Neural cell (in vitro differentiated cells): ENCODE measurements around the gene ARFRP1. TPM values are rescaled to one million over a fixed set of nuclear protein-coding genes. Genes with fewer than 3 reads are reported as not detected.

ENCODE experiments used
- H2AFZ ChIP-seq: fragments of 200-600, 300-800 bp; sonication (generic), shearing (Covaris generic); 2 replicates; pipeline ENCODE4 v1.6.0; 2014; ENCODE audit warnings: low read depth, mild to moderate bottlenecking, antibody characterized with exemption, low read length, moderate library complexity
- H3F3A ChIP-seq: fragments of 200-600 bp; shearing (Covaris generic); 2 replicates; pipeline ENCODE4 v1.6.1; 2016; ENCODE audit warnings: mild to moderate bottlenecking, moderate library complexity, mixed read lengths, antibody characterized with exemption, low read length; ENCODE audit not compliant: insufficient read depth, poor library complexity, severe bottlenecking
- H3K27ac ChIP-seq: fragments of 200-600, 300-800 bp; sonication (generic), shearing (Covaris generic); 2 replicates; pipeline ENCODE4 v1.5.1; 2014; ENCODE audit warnings: mild to moderate bottlenecking, low read length, moderate library complexity
- H3K27me3 ChIP-seq: fragments of 300-800, 200-600 bp; sonication (generic), shearing (Covaris generic); 2 replicates; pipeline ENCODE4 v1.6.0; 2014; ENCODE audit warnings: mild to moderate bottlenecking, low read depth, low read length, moderate library complexity; ENCODE audit not compliant: insufficient read depth
- H3K36me3 ChIP-seq: fragments of 300-800, 200-600 bp; sonication (generic), shearing (Covaris generic); 2 replicates; pipeline ENCODE4 v1.5.1; 2014; ENCODE audit warnings: mild to moderate bottlenecking, antibody characterized with exemption, low read length, moderate library complexity; ENCODE audit not compliant: insufficient read depth
- H3K4me2 ChIP-seq: fragments of 300-800, 200-600 bp; sonication (generic), shearing (Covaris generic); 2 replicates; pipeline ENCODE4 v1.6.0; 2014; ENCODE audit warnings: mild to moderate bottlenecking, low read length
- H3K4me3 ChIP-seq: fragments of 300-800, 200-600 bp; sonication (generic), shearing (Covaris generic); 2 replicates; pipeline ENCODE4 v1.5.1; 2014; ENCODE audit warnings: mild to moderate bottlenecking, low read length, moderate library complexity
- H3K79me2 ChIP-seq: fragments of 200-600 bp; shearing (Covaris generic); replicated peaks from 2 replicates; pipeline ENCODE4 v1.6.0; 2014; ENCODE audit warnings: mild to moderate bottlenecking, low read length, moderate library complexity; ENCODE audit not compliant: insufficient read depth
- H3K9ac ChIP-seq: fragments of 300-800, 200-600 bp; sonication (generic), shearing (Covaris generic); 2 replicates; pipeline ENCODE4 v1.6.1; 2016; ENCODE audit warnings: mild to moderate bottlenecking, low read length, mixed read lengths
- H3K9me2 ChIP-seq: fragments of 200-600 bp; shearing (Covaris generic); 2 replicates; pipeline ENCODE4 v1.6.1; 2016; ENCODE audit warnings: mild to moderate bottlenecking, low read length, mixed read lengths; ENCODE audit not compliant: insufficient read depth
- H3K9me3 ChIP-seq: fragments of 200-600, 300-800 bp; sonication (generic), shearing (Covaris generic); 2 replicates; pipeline ENCODE4 v1.6.1; 2016; ENCODE audit warnings: mild to moderate bottlenecking, mixed run types, low read length, moderate library complexity, mixed read lengths
- H4K20me1 ChIP-seq: fragments of 200-600 bp; shearing (Covaris generic); 2 replicates; pipeline ENCODE4 v1.6.1; 2016; ENCODE audit warnings: mild to moderate bottlenecking, mixed run types; ENCODE audit not compliant: insufficient read depth
- CTCF ChIP-seq: fragments of 450-650 bp; IDR thresholded peaks from 2 replicates; pipeline ENCODE4 v1.5.1; 2014; ENCODE audit warnings: antibody characterized with exemption, mild to moderate bottlenecking, moderate library complexity; ENCODE audit not compliant: poor library complexity, severe bottlenecking
- EP300 ChIP-seq: fragments of 450-650 bp; conservative IDR thresholded peaks from 2 replicates; pipeline ENCODE4 v1.6.1; 2014; ENCODE audit warnings: antibody characterized with exemption, mild to moderate bottlenecking, moderate library complexity; ENCODE audit not compliant: poor library complexity, severe bottlenecking
- EZH2 ChIP-seq: fragments of 200-600, 300-800 bp; shearing (Covaris generic), sonication (generic); IDR thresholded peaks from 2 replicates; pipeline ENCODE4 v1.6.1; 2014; ENCODE audit warnings: antibody characterized with exemption, low read length, borderline replicate concordance, mild to moderate bottlenecking; ENCODE audit not compliant: insufficient read depth, poor library complexity, severe bottlenecking
- MXI1 ChIP-seq: fragments of 450-650 bp; conservative IDR thresholded peaks from 2 replicates; pipeline ENCODE4 v1.6.1; 2014; ENCODE audit warnings: antibody characterized with exemption, mild to moderate bottlenecking; ENCODE audit not compliant: poor library complexity, severe bottlenecking
- POLR2AphosphoS5 ChIP-seq: IDR thresholded peaks from 2 replicates; pipeline ENCODE4 v1.6.1; 2012
- RAD21 ChIP-seq: fragments of 450-650 bp; conservative IDR thresholded peaks from 2 replicates; pipeline ENCODE4 v1.6.1; 2014; ENCODE audit warnings: antibody characterized with exemption, mild to moderate bottlenecking, moderate library complexity
- REST ChIP-seq: IDR thresholded peaks from 2 replicates; pipeline ENCODE4 v1.6.1; 2012; ENCODE audit warnings: borderline replicate concordance
- SMC3 ChIP-seq: fragments of 450-650 bp; conservative IDR thresholded peaks from 2 replicates; pipeline ENCODE4 v1.6.1; 2014; ENCODE audit warnings: antibody characterized with exemption, mild to moderate bottlenecking, moderate library complexity; ENCODE audit not compliant: poor library complexity
- TAF1 ChIP-seq: IDR thresholded peaks from 2 replicates; pipeline ENCODE4 v1.6.1; 2012; ENCODE audit warnings: low read depth
- polyA plus RNA-seq: library from polyadenylated mRNA; depleted of rRNA; stranded (reverse); fragments of >200 nt; gene quantifications from 2 replicates; pipeline ENCODE4 v1.2.3, GENCODE V29; 2014

The ARFRP1 gene
- polyA plus RNA-seq, 1 donor from 2014 or later: 70.9 TPM

DNA sequence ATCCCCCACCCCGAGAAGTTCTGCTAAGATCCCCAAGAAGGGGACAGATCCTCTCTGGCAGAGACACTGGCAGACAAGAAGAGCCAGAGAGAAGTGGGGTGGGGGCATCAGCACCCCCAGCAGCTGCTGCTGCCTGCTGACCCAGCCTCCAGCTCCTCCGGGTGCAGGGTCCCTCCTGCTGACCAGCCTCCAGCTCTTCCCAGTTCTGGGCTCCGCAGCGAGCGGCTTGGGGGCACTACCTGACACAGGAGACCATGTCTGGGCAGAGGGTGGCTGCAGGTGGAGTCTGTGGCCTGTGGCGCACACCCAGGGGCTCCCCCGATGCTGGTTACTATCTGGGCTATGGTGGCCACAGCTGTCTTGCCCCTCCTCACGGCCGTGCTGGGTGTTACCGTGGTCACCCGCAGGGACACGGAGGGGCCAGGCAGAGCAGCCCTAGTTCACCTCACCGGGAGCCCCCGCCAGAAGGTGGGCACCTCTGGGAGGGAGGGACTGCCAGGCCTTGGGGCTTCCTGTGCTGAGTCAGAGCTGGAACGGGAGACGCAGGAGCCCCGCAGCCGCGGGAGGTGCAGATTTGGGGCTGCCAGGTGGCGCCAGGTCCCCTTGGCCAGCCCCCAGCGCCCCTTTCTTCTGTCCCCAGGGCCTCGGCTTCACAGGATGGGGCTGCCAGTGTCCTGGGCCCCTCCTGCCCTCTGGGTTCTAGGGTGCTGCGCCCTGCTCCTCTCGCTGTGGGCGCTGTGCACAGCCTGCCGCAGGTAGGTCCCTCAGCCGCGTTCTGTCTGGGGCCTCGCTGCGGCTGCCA lies 29.3 kb upstream of the ARFRP1 start:
- H3K9me2 ChIP-seq: no peaks in the 10 kb centered on the region
- TF ChIP-seq RAD21: no peak
- TF ChIP-seq POLR2AphosphoS5: no peak
- TF ChIP-seq MXI1: no peak
- TF ChIP-seq REST: no peak
- TF ChIP-seq EP300: no peak
- no peak for TF ChIP-seq CTCF
- no peak for TF ChIP-seq EZH2
- TF ChIP-seq TAF1: no peak
- no peak for TF ChIP-seq SMC3
- no peak overlapping the region for H3K4me3 ChIP-seq
- H3K9ac ChIP-seq: no peak overlapping the region
- no peaks in the 10 kb centered on the region for H3K9me3 ChIP-seq
- no peak overlapping the region for H2AFZ ChIP-seq
- H3K27ac ChIP-seq: no peak overlapping the region
- no peaks in the 10 kb centered on the region for H3K27me3 ChIP-seq
- no peaks in the 10 kb centered on the region for H4K20me1 ChIP-seq
- no peaks in the 10 kb centered on the region for H3K36me3 ChIP-seq
- H3K4me2 ChIP-seq: no peak overlapping the region
- no peaks in the 10 kb centered on the region for H3K79me2 ChIP-seq
- no peaks in the 10 kb centered on the region for H3F3A ChIP-seq

DNA sequence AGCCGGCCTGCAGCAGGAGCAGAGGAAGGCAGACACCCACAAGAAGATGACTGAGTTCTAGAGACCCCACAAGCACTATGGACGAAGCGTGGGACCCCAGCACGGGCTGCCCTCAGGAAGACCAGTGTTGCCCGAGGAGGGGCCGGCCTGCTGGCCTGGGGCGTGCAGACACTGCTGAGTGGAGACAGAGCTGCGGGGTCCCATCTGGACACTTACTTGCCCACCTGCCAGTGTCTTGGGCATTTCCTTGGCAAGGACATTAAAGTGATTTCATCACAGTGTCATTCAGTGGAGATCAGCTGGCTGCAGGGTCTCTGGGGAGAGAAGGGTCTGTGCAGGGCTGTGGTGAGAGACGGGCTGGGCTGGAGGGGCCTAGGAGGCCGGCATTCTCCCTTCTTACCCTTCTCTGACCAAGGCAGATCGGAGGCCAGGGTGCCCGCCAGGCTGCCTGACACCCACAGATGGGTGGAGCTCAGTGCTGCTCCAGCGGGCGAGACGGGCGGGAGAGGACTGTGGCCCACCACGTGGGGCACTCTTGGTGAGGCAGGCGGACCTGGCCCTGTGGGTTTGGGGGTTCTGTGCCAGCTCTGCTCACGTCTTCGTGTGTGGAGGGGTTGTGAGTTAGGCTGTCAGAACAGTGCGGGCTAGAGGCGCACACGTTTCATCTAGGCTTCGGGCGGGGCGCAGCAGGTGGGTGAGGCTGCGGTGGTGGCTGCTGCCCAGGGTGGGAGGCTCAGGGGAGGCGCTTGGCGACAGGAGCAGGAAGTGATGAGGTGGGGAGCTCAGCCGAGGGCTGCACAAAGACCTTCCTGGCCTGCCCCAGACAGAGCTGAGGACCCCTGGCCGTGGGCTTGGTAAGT lies 28.3 kb upstream of the ARFRP1 start, which contains the start of gene LIME1:
TSS of gene LIME1 (plus strand) at position 806 of the 860 bp plus-strand sequence. CDS start 886 bp downstream, outside the sequence.
- H3K36me3 ChIP-seq: no peaks in the 10 kb centered on the region
- no peak within 1 kb of the TSS for H3K4me2 ChIP-seq
- no peaks in the 10 kb centered on the region for H3K9me2 ChIP-seq
- no peak within 1 kb of the TSS for H3K9ac ChIP-seq
- H3K79me2 ChIP-seq: no peaks in the 10 kb centered on the region
- no peaks in the 10 kb centered on the region for H3K27me3 ChIP-seq
- H3K9me3 ChIP-seq: no peaks in the 10 kb centered on the region
- TF ChIP-seq POLR2AphosphoS5: no peak
- no peak for TF ChIP-seq TAF1
- no peak for TF ChIP-seq RAD21
- no peak for TF ChIP-seq REST
- TF ChIP-seq EZH2: no peak
- H3K4me3 ChIP-seq: no peak within 1 kb of the TSS
- H3F3A ChIP-seq: no peaks in the 10 kb centered on the region
- no peaks in the 10 kb centered on the region for H4K20me1 ChIP-seq
- H2AFZ ChIP-seq: no peak within 1 kb of the TSS
- no peak within 1 kb of the TSS for H3K27ac ChIP-seq
